Fibroblast of skin of left biceps (primary cell): ENCODE results near the gene TSPAN9.

Experiments used
- DNase-seq, 2 experiments: peaks; one replicate each; pipeline ENCODE4 v3.0.0-alpha.2; 2013; ENCODE audit warnings: low read depth in 2 of 2

The TSPAN9 gene

GRCh38 chr12:3250034-3250433 is 172.9 kb downstream of the TSPAN9 start:
- DNase-seq, result no peak

GRCh38 chr12:3250576-3250975 is 173.4 kb downstream of the TSPAN9 start:
- DNase-seq, result no peak

GRCh38 chr12:3251067-3251466 is 173.9 kb downstream of the TSPAN9 start:
- DNase-seq, result no peak

- DNase-seq, result no peak
Measured at GRCh38 chr12:3251691-3252090, 174.5 kb downstream of the TSPAN9 start.

GRCh38 chr12:3252450-3252891 is 175.3 kb downstream of the TSPAN9 start:
- DNase-seq, result peak in 1 of 2 experiments; percentile 12

GRCh38 chr12:3253682-3254275 is 176.6 kb downstream of the TSPAN9 start:
- no peak for DNase-seq

- DNase-seq, result no peak
Measured at GRCh38 chr12:3255057-3255456, 177.9 kb downstream of the TSPAN9 start.

- DNase-seq, result no peak
Measured at GRCh38 chr12:3256103-3256631, 179.0 kb downstream of the TSPAN9 start.

GRCh38 chr12:3257411-3257810 is 180.2 kb downstream of the TSPAN9 start:
- no peak for DNase-seq

- no peak for DNase-seq
Measured at GRCh38 chr12:3259973-3260372, 182.8 kb downstream of the TSPAN9 start.

- no peak for DNase-seq
Measured at GRCh38 chr12:3261782-3262359, 184.7 kb downstream of the TSPAN9 start.

GRCh38 chr12:3262470-3262869 is 185.3 kb downstream of the TSPAN9 start:
- no peak for DNase-seq

GRCh38 chr12:3263282-3263681 is 186.1 kb downstream of the TSPAN9 start:
- DNase-seq, result no peak

- no peak for DNase-seq
Measured at GRCh38 chr12:3263939-3264922, 187.1 kb downstream of the TSPAN9 start.

- no peak for DNase-seq
Measured at GRCh38 chr12:3265406-3265805, 188.2 kb downstream of the TSPAN9 start.

- DNase-seq, result no peak
Measured at GRCh38 chr12:3266638-3267037, 189.5 kb downstream of the TSPAN9 start.

- DNase-seq, result no peak
Measured at GRCh38 chr12:3267690-3268089, 190.5 kb downstream of the TSPAN9 start.

GRCh38 chr12:3269594-3269993 is 192.4 kb downstream of the TSPAN9 start:
- DNase-seq, result no peak

- no peak for DNase-seq
Measured at GRCh38 chr12:3271146-3271545, 194.0 kb downstream of the TSPAN9 start.

GRCh38 chr12:3271639-3272038 is 194.5 kb downstream of the TSPAN9 start:
- no peak for DNase-seq

- DNase-seq, result no peak
Measured at GRCh38 chr12:3272958-3273357, 195.8 kb downstream of the TSPAN9 start.

- no peak for DNase-seq
Measured at GRCh38 chr12:3273409-3273853, 196.3 kb downstream of the TSPAN9 start.
